GM12878 (cell line): ENCODE data around the gene TUBA1A. TPM values are rescaled to one million over a fixed set of nuclear protein-coding genes. Genes with fewer than 3 reads are reported as not detected.

Experiments
- polyA plus RNA-seq, 11 experiments: library from polyadenylated mRNA; depleted of rRNA in 4 of 11; unstranded in 6 of 11; stranded (reverse) in 5 of 11; fragments of >200 nt; fragmentation: Nextera tagmentation in 4 of 11; fragmentation: Illumina TruSeq in 1 of 11; extraction: Ambion mirVana in 4 of 11; extraction: Trizol in 1 of 11; gene quantifications; 1 replicate in 1 of 11; 2 replicates in 10 of 11; pipeline versions ENCODE4 v1.2.1 to v1.2.3, GENCODE V29; 2011 to 2016; ENCODE audit warnings: inconsistent platforms in 2 of 11, missing spikeins in 2 of 11, low read depth in 1 of 11
- small RNA-seq: library from RNA; depleted of rRNA; stranded (forward); fragments of <200 nt; gene quantifications from one replicate; pipeline ENCODE3, GENCODE V24; 2014
- total RNA-seq, 4 experiments: library from RNA; depleted of rRNA in 3 of 4; stranded (reverse); fragments of >200 nt in 3 of 4; fragmentation: Illumina TruSeq in 1 of 4; extraction: Trizol in 1 of 4; gene quantifications; 2 replicates each; pipeline versions ENCODE4 v1.2.1 to v1.2.3, GENCODE V29; 2013 to 2021

TUBA1A gene
- total and polyA plus RNA-seq, 10 of the 15 experiments (the other 5 are each of a cell fraction or from before 2014, with no cell fraction given): 129 to 496 (median 249) TPM

Small RNAs within 50 kb of the gene (small RNA-seq; reads per million reads assigned to genes)
- gene RF00017: not detected

Other genes with a start within 250 kb of the TUBA1A start
Only the 7 nearest of the 16 such genes appear.
- gene KMT2D, start 128.3 kb downstream of the TUBA1A start, total RNA-seq (2014; rRNA removed): 10.7 and 13.3 TPM in 2 replicates
- gene KMT2D, start 128.3 kb downstream of the TUBA1A start, total RNA-seq (2014; rRNA removed; fragmentation: Illumina TruSeq; extraction: Trizol): 9.6 and 10.8 TPM in 2 replicates
- 57.9 and 71.5 TPM in 2 replicates for gene KMT2D, start 128.3 kb downstream of the TUBA1A start, total RNA-seq (2021)
- 4.6 and 7.9 TPM in 2 replicates for gene KMT2D, start 128.3 kb downstream of the TUBA1A start, polyA plus RNA-seq (2011; rRNA removed)
- 39.7 and 45.6 TPM in 2 replicates for gene KMT2D, start 128.3 kb downstream of the TUBA1A start, polyA plus RNA-seq (2014; fragmentation: Illumina TruSeq; extraction: Trizol)
- gene KMT2D, start 128.3 kb downstream of the TUBA1A start, polyA plus RNA-seq (2014; fragmentation: Nextera tagmentation; extraction: Ambion mirVana): 1 to 10 TPM in 1 of 2 experiments, under 1 TPM in 1; 0.51 to 1.2 TPM
- 32.7 and 33.8 TPM in 2 replicates for gene KMT2D, start 128.3 kb downstream of the TUBA1A start, polyA plus RNA-seq (2014; rRNA removed)
- 10 to 100 TPM; 10.1 to 10.6 TPM for gene KMT2D, start 128.3 kb downstream of the TUBA1A start, polyA plus RNA-seq (2016; fragmentation: Nextera tagmentation; extraction: Ambion mirVana)
- 8.7 and 11.0 TPM in 2 replicates for gene RHEBL1, start 119.1 kb downstream of the TUBA1A start, total RNA-seq (2014; rRNA removed)
- gene RHEBL1, start 119.1 kb downstream of the TUBA1A start, total RNA-seq (2014; rRNA removed; fragmentation: Illumina TruSeq; extraction: Trizol): 5.9 and 6.4 TPM in 2 replicates
- gene RHEBL1, start 119.1 kb downstream of the TUBA1A start, total RNA-seq (2021): 7.2 and 7.9 TPM in 2 replicates
- gene RHEBL1, start 119.1 kb downstream of the TUBA1A start, polyA plus RNA-seq (2011; rRNA removed): 13.1 and 15.3 TPM in 2 replicates
- 5.5 and 6.2 TPM in 2 replicates for gene RHEBL1, start 119.1 kb downstream of the TUBA1A start, polyA plus RNA-seq (2014; fragmentation: Illumina TruSeq; extraction: Trizol)
- 10 to 100 TPM; 17.9 to 18.7 TPM for gene RHEBL1, start 119.1 kb downstream of the TUBA1A start, polyA plus RNA-seq (2014; fragmentation: Nextera tagmentation; extraction: Ambion mirVana)
- 9.2 and 11.1 TPM in 2 replicates for gene RHEBL1, start 119.1 kb downstream of the TUBA1A start, polyA plus RNA-seq (2014; rRNA removed)
- 10 to 100 TPM; 13.0 to 14.5 TPM for gene RHEBL1, start 119.1 kb downstream of the TUBA1A start, polyA plus RNA-seq (2016; fragmentation: Nextera tagmentation; extraction: Ambion mirVana)
- gene DHH, start 94.3 kb downstream of the TUBA1A start, total RNA-seq (2014; rRNA removed): not detected in 2 replicates
- 0.05 TPM in 1 of 2 replicates, not detected in the other for gene DHH, start 94.3 kb downstream of the TUBA1A start, total RNA-seq (2014; rRNA removed; fragmentation: Illumina TruSeq; extraction: Trizol)
- gene DHH, start 94.3 kb downstream of the TUBA1A start, total RNA-seq (2021): not detected in 2 replicates
- gene DHH, start 94.3 kb downstream of the TUBA1A start, polyA plus RNA-seq (2011; rRNA removed): 0.01 TPM in 1 of 2 replicates, not detected in the other
- not detected in 2 replicates for gene DHH, start 94.3 kb downstream of the TUBA1A start, polyA plus RNA-seq (2014; fragmentation: Illumina TruSeq; extraction: Trizol)
- not detected for gene DHH, start 94.3 kb downstream of the TUBA1A start, polyA plus RNA-seq (2014; fragmentation: Nextera tagmentation; extraction: Ambion mirVana)
- 0.11 TPM in 1 of 2 replicates, not detected in the other for gene DHH, start 94.3 kb downstream of the TUBA1A start, polyA plus RNA-seq (2014; rRNA removed)
- not detected for gene DHH, start 94.3 kb downstream of the TUBA1A start, polyA plus RNA-seq (2016; fragmentation: Nextera tagmentation; extraction: Ambion mirVana)
- 19.8 and 22.0 TPM in 2 replicates for gene LMBR1L, start 78.2 kb downstream of the TUBA1A start, total RNA-seq (2014; rRNA removed)
- 11.8 and 13.5 TPM in 2 replicates for gene LMBR1L, start 78.2 kb downstream of the TUBA1A start, total RNA-seq (2014; rRNA removed; fragmentation: Illumina TruSeq; extraction: Trizol)
- gene LMBR1L, start 78.2 kb downstream of the TUBA1A start, total RNA-seq (2021): 22.1 and 24.9 TPM in 2 replicates
- 34.2 and 42.6 TPM in 2 replicates for gene LMBR1L, start 78.2 kb downstream of the TUBA1A start, polyA plus RNA-seq (2011; rRNA removed)
- gene LMBR1L, start 78.2 kb downstream of the TUBA1A start, polyA plus RNA-seq (2014; fragmentation: Illumina TruSeq; extraction: Trizol): 23.2 and 25.9 TPM in 2 replicates
- 1 to 10 TPM; 2.1 to 2.8 TPM for gene LMBR1L, start 78.2 kb downstream of the TUBA1A start, polyA plus RNA-seq (2014; fragmentation: Nextera tagmentation; extraction: Ambion mirVana)
- 22.4 and 24.7 TPM in 2 replicates for gene LMBR1L, start 78.2 kb downstream of the TUBA1A start, polyA plus RNA-seq (2014; rRNA removed)
- 10 to 100 TPM; 18.0 to 20.3 TPM for gene LMBR1L, start 78.2 kb downstream of the TUBA1A start, polyA plus RNA-seq (2016; fragmentation: Nextera tagmentation; extraction: Ambion mirVana)
- gene TUBA1B, start 57.7 kb downstream of the TUBA1A start, total RNA-seq (2014; rRNA removed): 3,981 and 4,275 TPM in 2 replicates
- 2,309 and 2,328 TPM in 2 replicates for gene TUBA1B, start 57.7 kb downstream of the TUBA1A start, total RNA-seq (2014; rRNA removed; fragmentation: Illumina TruSeq; extraction: Trizol)
- gene TUBA1B, start 57.7 kb downstream of the TUBA1A start, total RNA-seq (2021): 2,549 and 2,597 TPM in 2 replicates
- gene TUBA1B, start 57.7 kb downstream of the TUBA1A start, polyA plus RNA-seq (2011; rRNA removed): 2,835 and 4,712 TPM in 2 replicates
- 4,423 and 4,647 TPM in 2 replicates for gene TUBA1B, start 57.7 kb downstream of the TUBA1A start, polyA plus RNA-seq (2014; fragmentation: Illumina TruSeq; extraction: Trizol)
- 1,000 to 10,000 TPM; 2,848 to 3,323 TPM for gene TUBA1B, start 57.7 kb downstream of the TUBA1A start, polyA plus RNA-seq (2014; fragmentation: Nextera tagmentation; extraction: Ambion mirVana)
- gene TUBA1B, start 57.7 kb downstream of the TUBA1A start, polyA plus RNA-seq (2014; rRNA removed): 3,699 TPM in 2 replicates
- gene TUBA1B, start 57.7 kb downstream of the TUBA1A start, polyA plus RNA-seq (2016; fragmentation: Nextera tagmentation; extraction: Ambion mirVana): 1,000 to 10,000 TPM; 3,405 to 3,731 TPM
- 449 and 453 TPM in 2 replicates for gene TUBA1C, start 76.0 kb upstream of the TUBA1A start, total RNA-seq (2014; rRNA removed)
- gene TUBA1C, start 76.0 kb upstream of the TUBA1A start, total RNA-seq (2014; rRNA removed; fragmentation: Illumina TruSeq; extraction: Trizol): 333 and 343 TPM in 2 replicates
- gene TUBA1C, start 76.0 kb upstream of the TUBA1A start, total RNA-seq (2021): 318 and 323 TPM in 2 replicates
- gene TUBA1C, start 76.0 kb upstream of the TUBA1A start, polyA plus RNA-seq (2011; rRNA removed): 406 and 821 TPM in 2 replicates
- 958 and 1,003 TPM in 2 replicates for gene TUBA1C, start 76.0 kb upstream of the TUBA1A start, polyA plus RNA-seq (2014; fragmentation: Illumina TruSeq; extraction: Trizol)
- 100 to 1,000 TPM; 285 to 374 TPM for gene TUBA1C, start 76.0 kb upstream of the TUBA1A start, polyA plus RNA-seq (2014; fragmentation: Nextera tagmentation; extraction: Ambion mirVana)
- 716 and 733 TPM in 2 replicates for gene TUBA1C, start 76.0 kb upstream of the TUBA1A start, polyA plus RNA-seq (2014; rRNA removed)
- gene TUBA1C, start 76.0 kb upstream of the TUBA1A start, polyA plus RNA-seq (2016; fragmentation: Nextera tagmentation; extraction: Ambion mirVana): 100 to 1,000 TPM; 432 to 449 TPM
- 0.22 and 0.23 TPM in 2 replicates for gene PRPH, start 106.1 kb upstream of the TUBA1A start, total RNA-seq (2014; rRNA removed)
- 0.09 TPM in 1 of 2 replicates, not detected in the other for gene PRPH, start 106.1 kb upstream of the TUBA1A start, total RNA-seq (2014; rRNA removed; fragmentation: Illumina TruSeq; extraction: Trizol)
- 0.31 TPM in 1 of 2 replicates, not detected in the other for gene PRPH, start 106.1 kb upstream of the TUBA1A start, total RNA-seq (2021)
- not detected in 2 replicates for gene PRPH, start 106.1 kb upstream of the TUBA1A start, polyA plus RNA-seq (2011; rRNA removed)
- gene PRPH, start 106.1 kb upstream of the TUBA1A start, polyA plus RNA-seq (2014; fragmentation: Illumina TruSeq; extraction: Trizol): 0.09 TPM in 1 of 2 replicates, not detected in the other
- under 1 TPM; 0.11 to 0.16 TPM for gene PRPH, start 106.1 kb upstream of the TUBA1A start, polyA plus RNA-seq (2014; fragmentation: Nextera tagmentation; extraction: Ambion mirVana)
- gene PRPH, start 106.1 kb upstream of the TUBA1A start, polyA plus RNA-seq (2014; rRNA removed): 0.19 TPM in 1 of 2 replicates, not detected in the other
- gene PRPH, start 106.1 kb upstream of the TUBA1A start, polyA plus RNA-seq (2016; fragmentation: Nextera tagmentation; extraction: Ambion mirVana): under 1 TPM in 1 of 2 experiments, not detected in 1; 0.45 TPM